K562 (cell line): ENCODE measurements around the gene ACHE. TPM values are rescaled to one million over a fixed set of nuclear protein-coding genes. Genes with fewer than 3 reads are reported as not detected.

Source experiments
- COPS2 ChIP-seq: fragments of 450-650 bp; conservative IDR thresholded peaks from 2 replicates; pipeline ENCODE4 v1.6.1; 2016; ENCODE audit warnings: mild to moderate bottlenecking, moderate library complexity
- EP300 ChIP-seq: IDR thresholded peaks from 2 replicates; pipeline ENCODE4 v1.6.1; 2012; ENCODE audit warnings: low read length, improper control_type of control experiment
- GATA2 ChIP-seq: sonication (generic); formaldehyde crosslinking; IDR thresholded peaks from 2 replicates; pipeline ENCODE4 v1.4.0; 2020; ENCODE audit warnings: mild to moderate bottlenecking, missing genetic modification reagents
- HDAC8 ChIP-seq: fragments of 450-650 bp; IDR thresholded peaks from 2 replicates; pipeline ENCODE4 v1.6.1; 2016; ENCODE audit warnings: mild to moderate bottlenecking, missing genetic modification characterization, moderate library complexity, missing compliant biosample characterization
- KDM1A ChIP-seq, 2 experiments: fragments of 450-650 bp; IDR thresholded peaks; 2 replicates each; pipeline ENCODE4 v1.6.1; 2016; ENCODE audit warnings: mild to moderate bottlenecking in 2 of 2
- NFE2 ChIP-seq: IDR thresholded peaks from 2 replicates; pipeline ENCODE4 v1.6.1; 2014; ENCODE audit warnings: antibody characterized with exemption, low read depth
- POLR2B ChIP-seq: fragments of 450-650 bp; IDR thresholded peaks from 2 replicates; pipeline ENCODE4 v1.6.1; 2018; ENCODE audit warnings: low read depth; ENCODE audit not compliant: partially characterized antibody
- RFX5 ChIP-seq: IDR thresholded peaks from 2 replicates; pipeline ENCODE4 v1.6.1; 2011; ENCODE audit warnings: low read depth, mild to moderate bottlenecking, improper control_type of control experiment, low read length
- SRSF3 ChIP-seq: fragments of 200-400 bp; formaldehyde crosslinking; IDR thresholded peaks from 2 replicates; pipeline ENCODE4 v1.6.1; 2016; ENCODE audit warnings: mild to moderate bottlenecking, low read length, moderate library complexity; ENCODE audit not compliant: insufficient read depth
- TAF9B ChIP-seq: fragments of 450-650 bp; IDR thresholded peaks from 2 replicates; pipeline ENCODE4 v1.6.1; 2018; ENCODE audit warnings: mild to moderate bottlenecking; ENCODE audit not compliant: partially characterized antibody
- TFAP4 ChIP-seq: sonication (generic); formaldehyde crosslinking; IDR thresholded peaks from 2 replicates; pipeline ENCODE4 v1.8.0; 2022; ENCODE audit warnings: missing genetic modification reagents, mild to moderate bottlenecking, moderate library complexity, borderline replicate concordance
- UBTF ChIP-seq, 2 experiments: IDR thresholded peaks; 2 replicates each; pipeline ENCODE4 v1.6.1; 2012; ENCODE audit warnings: improper control_type of control experiment in 2 of 2, low read depth in 2 of 2, low read length in 2 of 2, borderline replicate concordance in 1 of 2
- ZC3H4 ChIP-seq: sonication (generic); formaldehyde crosslinking; IDR thresholded peaks from 2 replicates; pipeline ENCODE4 v1.9.0; 2021; ENCODE audit warnings: missing genetic modification reagents, borderline replicate concordance
- ZNF184 ChIP-seq: sonication (generic); formaldehyde crosslinking; IDR thresholded peaks from 2 replicates; pipeline ENCODE4 v1.5.0; 2020; ENCODE audit warnings: missing genetic modification reagents
- ZNF263 ChIP-seq: sonication (generic); formaldehyde crosslinking; IDR thresholded peaks from 2 replicates; pipeline ENCODE4 v1.8.0; 2022; ENCODE audit warnings: mild to moderate bottlenecking, missing genetic modification reagents, borderline replicate concordance
- ZNF280B ChIP-seq: fragments of 250-450 bp; sonication (Bioruptor Pico); IDR thresholded peaks from 2 replicates; pipeline ENCODE4 v1.5.1; 2021; ENCODE audit warnings: mild to moderate bottlenecking
- ZNF398 ChIP-seq: fragments of 250-450 bp; sonication (Bioruptor Pico); IDR thresholded peaks from 2 replicates; pipeline ENCODE4 v1.8.0; 2021; ENCODE audit warnings: moderate library complexity, mild to moderate bottlenecking, inconsistent platforms
- ZNF639 ChIP-seq, 2 experiments: fragments of 200-800 bp in 1 of 2; sonication (Bioruptor generic) in 1 of 2; sonication (generic) in 1 of 2; formaldehyde crosslinking in 1 of 2; IDR thresholded peaks in 1 of 2; conservative IDR thresholded peaks in 1 of 2; 2 replicates each; pipeline versions ENCODE4 v1.5.0 to v1.6.1; 2016 to 2020; ENCODE audit warnings: missing compliant biosample characterization in 1 of 2, missing genetic modification characterization in 1 of 2, missing genetic modification reagents in 1 of 2
- ZNF76 ChIP-seq: fragments of 250-450 bp; sonication (Bioruptor Pico); IDR thresholded peaks from 2 replicates; pipeline ENCODE4 v1.4.0; 2020; ENCODE audit warnings: mild to moderate bottlenecking, moderate library complexity, borderline replicate concordance
- polyA plus RNA-seq, 8 experiments: library from polyadenylated mRNA; depleted of rRNA in 4 of 8; stranded (reverse) in 5 of 8; unstranded in 3 of 8; fragments of >200 nt; fragmentation: Nextera tagmentation in 2 of 8; fragmentation: Illumina TruSeq in 1 of 8; extraction: Ambion mirVana in 2 of 8; extraction: Trizol in 1 of 8; gene quantifications; 2 replicates each; pipeline versions ENCODE4 v1.2.1 to v1.2.3, GENCODE V29; 2011 to 2014; ENCODE audit warnings: inconsistent platforms in 1 of 8, missing spikeins in 1 of 8
- total RNA-seq, 7 experiments: library from RNA; depleted of rRNA in 6 of 7; stranded (reverse); fragments of >200 nt in 6 of 7; fragmentation: Illumina TruSeq in 2 of 7; extraction: Trizol in 2 of 7; gene quantifications; 2 replicates each; pipeline versions ENCODE4 v1.2.1 to v1.2.3, GENCODE V29; 2011 to 2021; ENCODE audit warnings: low replicate concordance in 1 of 7

Gene ACHE
- total and polyA plus RNA-seq, 9 of the 15 experiments (the other 6 are each of a cell fraction or from before 2014, with no cell fraction given), result 0.04 to 8.8 (median 1.9) TPM

GRCh38 chr7:100867776-100868485 lies 27.8 kb downstream of the ACHE start (continued):
- no peak for TF ChIP-seq ZNF398 (CRISPR knock-in tag)
- TF ChIP-seq ZNF76, result no peak
- TF ChIP-seq ZC3H4 (CRISPR knock-in tag), result no peak
- no peak for TF ChIP-seq ZNF184 (CRISPR knock-in tag)
- TF ChIP-seq KDM1A (IDR thresholded peaks at IDR 0.05), result no peak
- no peak for TF ChIP-seq NFE2
- TF ChIP-seq GATA2 (CRISPR knock-in tag), result no peak
- TF ChIP-seq TFAP4 (CRISPR knock-in tag), result 0 out of 2 replicates have a peak, but pooled peaks have one; percentile 20
- no peak for TF ChIP-seq ZNF263
- no peak; the same call in 1 of the 2 replicates for TF ChIP-seq EP300
- no peak for TF ChIP-seq COPS2
- no peak for TF ChIP-seq TAF9B
- no peak for TF ChIP-seq ZNF280B (CRISPR knock-in tag)
- TF ChIP-seq RFX5, result no peak
- TF ChIP-seq SRSF3, result 0 out of 2 replicates have a peak, but pooled peaks have one; percentile 18
- no peak for TF ChIP-seq HDAC8
- TF ChIP-seq UBTF (IDR thresholded peaks at IDR 0.05; ENCODE audit: borderline replicate concordance in 1 of 2, low read depth in 2 of 2, low read length in 2 of 2), result no peak
- no peak for TF ChIP-seq POLR2B
- TF ChIP-seq ZNF639 (CRISPR knock-in tag; conservative IDR thresholded peaks at IDR 0.05 in 1 of 2, IDR thresholded peaks at IDR 0.05 in 1 of 2), result peak in 1 of 2 experiments; percentile 57; a peak in 1 of 4 replicates
